GM23338 (cell line): ENCODE measurements around the gene AP4B1. TPM values are rescaled to one million over a fixed set of nuclear protein-coding genes. Genes with fewer than 3 reads are reported as not detected.

Experiments used
- ATAC-seq: fragments of 200-7000 bp; cut with Tn5 transposase; 3 replicates; pipeline ENCODE4 v1.9.1; 2020
- DNase-seq: peaks from one replicate; pipeline ENCODE4 v3.0.0-alpha.2; 2015; ENCODE audit warnings: low spot score
- H2AFZ ChIP-seq: fragments of 200-600 bp; sonication (generic); 2 replicates; pipeline ENCODE4 v1.8.0; 2016; ENCODE audit warnings: antibody characterized with exemption, mild to moderate bottlenecking, moderate library complexity
- H3F3A ChIP-seq: fragments of 200-600 bp; sonication (generic); replicated peaks from 2 replicates; pipeline ENCODE4 v1.8.0; 2017; ENCODE audit warnings: antibody characterized with exemption, mixed run types, low read depth
- H3K27ac ChIP-seq: fragments of 200-600 bp; sonication (generic); 2 replicates; pipeline ENCODE4 v1.6.1; 2016; ENCODE audit warnings: low read depth
- H3K27me3 ChIP-seq: fragments of 200-600 bp; sonication (generic); 2 replicates; pipeline ENCODE4 v1.8.0; 2016; ENCODE audit warnings: mild to moderate bottlenecking, mixed run types, moderate library complexity; ENCODE audit not compliant: insufficient read depth
- H3K36me3 ChIP-seq: fragments of 200-600 bp; sonication (generic); 2 replicates; pipeline ENCODE4 v1.8.0; 2016; ENCODE audit warnings: mild to moderate bottlenecking; ENCODE audit not compliant: insufficient read depth
- H3K4me1 ChIP-seq: fragments of 200-600 bp; sonication (generic); 2 replicates; pipeline ENCODE4 v1.8.0; 2016; ENCODE audit warnings: mild to moderate bottlenecking, moderate library complexity; ENCODE audit not compliant: insufficient read depth
- H3K4me2 ChIP-seq: fragments of 200-600 bp; sonication (generic); 2 replicates; pipeline ENCODE4 v1.7.1; 2017; ENCODE audit warnings: mixed run types
- H3K4me3 ChIP-seq: fragments of 200-600 bp; sonication (generic); 2 replicates; pipeline ENCODE4 v1.6.1; 2016; ENCODE audit warnings: mixed run types
- H3K79me2 ChIP-seq: fragments of 200-600 bp; sonication (generic); replicated peaks from 2 replicates; pipeline ENCODE4 v1.8.0; 2017; ENCODE audit warnings: mild to moderate bottlenecking; ENCODE audit not compliant: insufficient read depth
- H3K9me2 ChIP-seq: fragments of 200-600 bp; sonication (generic); 2 replicates; pipeline ENCODE4 v1.8.0; 2017; ENCODE audit not compliant: insufficient read depth
- H4K20me1 ChIP-seq: fragments of 200-600 bp; sonication (generic); replicated peaks from 2 replicates; pipeline ENCODE4 v1.8.0; 2017; ENCODE audit warnings: mild to moderate bottlenecking; ENCODE audit not compliant: insufficient read depth
- H3K27ac Mint-ChIP-seq: 2 replicates; pipeline ENCODE4 v1.8.0; 2020; ENCODE audit warnings: inconsistent platforms, mild to moderate bottlenecking, moderate library complexity, mixed read lengths
- H3K27me3 Mint-ChIP-seq: 3 replicates; pipeline ENCODE4 v1.8.0; 2022; ENCODE audit warnings: low read depth, mild to moderate bottlenecking, moderate library complexity, mixed read lengths, inconsistent platforms; ENCODE audit not compliant: insufficient read depth, poor library complexity
- H3K36me3 Mint-ChIP-seq: 3 replicates; pipeline ENCODE4 v1.8.0; 2021; ENCODE audit warnings: low read depth, mild to moderate bottlenecking, inconsistent platforms, moderate library complexity, mixed read lengths
- H3K4me1 Mint-ChIP-seq: 3 replicates; pipeline ENCODE4 v1.8.0; 2020; ENCODE audit warnings: mild to moderate bottlenecking, inconsistent platforms, mixed read lengths
- H3K4me3 Mint-ChIP-seq: 3 replicates; pipeline ENCODE4 v1.8.0; 2021; ENCODE audit warnings: moderate library complexity, mild to moderate bottlenecking, inconsistent platforms, mixed read lengths
- H3K9me3 Mint-ChIP-seq: 3 replicates; pipeline ENCODE4 v1.8.0; 2020; ENCODE audit warnings: moderate library complexity, mild to moderate bottlenecking, inconsistent platforms, mixed read lengths
- CREB1 ChIP-seq: fragments of 250-450 bp; sonication (Bioruptor Pico); IDR thresholded peaks from 2 replicates; pipeline ENCODE4 v1.5.0; 2020; ENCODE audit warnings: low read depth, mild to moderate bottlenecking, moderate library complexity
- EZH2 ChIP-seq: fragments of 200-600 bp; sonication (generic); IDR thresholded peaks from one replicate; pipeline ENCODE4 v1.8.0; 2017; ENCODE audit warnings: antibody characterized with exemption, mild to moderate bottlenecking, low read depth; ENCODE audit not compliant: unreplicated experiment
- polyA plus RNA-seq: library from polyadenylated mRNA; unstranded; fragments of >200 nt; fragmentation: Nextera tagmentation; extraction: Ambion mirVana; gene quantifications from 2 replicates; pipeline ENCODE4 v1.2.1, GENCODE V29; 2016
- total RNA-seq: library from RNA; depleted of rRNA; stranded (reverse); fragments of >200 nt; shearing (Covaris generic); gene quantifications from 2 replicates; pipeline ENCODE4 v1.2.3, GENCODE V29; 2014
- TF ChIP-seq, protein P1 (sequence below): IDR thresholded peaks from one replicate; pipeline ENCODE4 v1.6.1; 2018; ENCODE audit warnings: antibody characterized with exemption; ENCODE audit not compliant: unreplicated experiment
- TF ChIP-seq, protein P2 (sequence below): fragments of 250-450 bp; sonication (Bioruptor Pico); IDR thresholded peaks from 2 replicates; pipeline ENCODE4 v1.5.0; 2020; ENCODE audit warnings: mild to moderate bottlenecking, moderate library complexity

The AP4B1 gene
- total and polyA plus RNA-seq, 2 experiments from 2014 or later: 7.5 to 13.4 TPM

DNA sequence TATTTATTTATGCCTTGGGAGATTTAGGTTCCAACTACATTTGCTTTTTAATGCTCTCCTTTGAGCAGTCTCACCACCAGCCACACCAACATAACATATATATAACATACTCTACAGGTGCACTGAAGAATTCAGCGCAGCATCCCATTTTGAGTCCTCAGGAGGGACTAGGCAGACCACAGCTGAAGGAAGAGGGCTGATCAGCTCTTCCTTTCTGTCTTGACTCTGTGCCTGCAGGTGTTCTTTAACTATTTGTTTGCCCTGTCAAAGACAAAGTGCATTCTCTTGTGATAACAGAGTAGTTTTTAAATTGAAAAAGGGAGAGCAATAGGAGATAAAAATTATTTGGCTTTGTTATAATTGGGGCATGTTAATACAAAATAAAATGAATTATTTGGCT lies 41.5 kb upstream of the AP4B1 start:
- H3K79me2 ChIP-seq: peaks cover 62% of the 10 kb centered on the region

More for the DNA sequence above, 41.5 kb upstream of the AP4B1 start:
- Mint-ChIP-seq H3K27ac (no peak overlapping the region), H3K36me3 (peaks cover 14% of the 10 kb centered on the region; the same call in 2 of the 3 replicates), H3K4me1 (peaks cover 17% of the 10 kb centered on the region), H3K9me3 (no peaks in the 10 kb centered on the region), H3K4me3 (no peak overlapping the region), H3K27me3 (no peaks in the 10 kb centered on the region)
- TF ChIP-seq EZH2 (no peak), CREB1 (CRISPR knock-in tag) (no peak)
- TF ChIP-seq, protein P1, sequence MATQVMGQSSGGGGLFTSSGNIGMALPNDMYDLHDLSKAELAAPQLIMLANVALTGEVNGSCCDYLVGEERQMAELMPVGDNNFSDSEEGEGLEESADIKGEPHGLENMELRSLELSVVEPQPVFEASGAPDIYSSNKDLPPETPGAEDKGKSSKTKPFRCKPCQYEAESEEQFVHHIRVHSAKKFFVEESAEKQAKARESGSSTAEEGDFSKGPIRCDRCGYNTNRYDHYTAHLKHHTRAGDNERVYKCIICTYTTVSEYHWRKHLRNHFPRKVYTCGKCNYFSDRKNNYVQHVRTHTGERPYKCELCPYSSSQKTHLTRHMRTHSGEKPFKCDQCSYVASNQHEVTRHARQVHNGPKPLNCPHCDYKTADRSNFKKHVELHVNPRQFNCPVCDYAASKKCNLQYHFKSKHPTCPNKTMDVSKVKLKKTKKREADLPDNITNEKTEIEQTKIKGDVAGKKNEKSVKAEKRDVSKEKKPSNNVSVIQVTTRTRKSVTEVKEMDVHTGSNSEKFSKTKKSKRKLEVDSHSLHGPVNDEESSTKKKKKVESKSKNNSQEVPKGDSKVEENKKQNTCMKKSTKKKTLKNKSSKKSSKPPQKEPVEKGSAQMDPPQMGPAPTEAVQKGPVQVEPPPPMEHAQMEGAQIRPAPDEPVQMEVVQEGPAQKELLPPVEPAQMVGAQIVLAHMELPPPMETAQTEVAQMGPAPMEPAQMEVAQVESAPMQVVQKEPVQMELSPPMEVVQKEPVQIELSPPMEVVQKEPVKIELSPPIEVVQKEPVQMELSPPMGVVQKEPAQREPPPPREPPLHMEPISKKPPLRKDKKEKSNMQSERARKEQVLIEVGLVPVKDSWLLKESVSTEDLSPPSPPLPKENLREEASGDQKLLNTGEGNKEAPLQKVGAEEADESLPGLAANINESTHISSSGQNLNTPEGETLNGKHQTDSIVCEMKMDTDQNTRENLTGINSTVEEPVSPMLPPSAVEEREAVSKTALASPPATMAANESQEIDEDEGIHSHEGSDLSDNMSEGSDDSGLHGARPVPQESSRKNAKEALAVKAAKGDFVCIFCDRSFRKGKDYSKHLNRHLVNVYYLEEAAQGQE: no peak
- TF ChIP-seq, protein P2, sequence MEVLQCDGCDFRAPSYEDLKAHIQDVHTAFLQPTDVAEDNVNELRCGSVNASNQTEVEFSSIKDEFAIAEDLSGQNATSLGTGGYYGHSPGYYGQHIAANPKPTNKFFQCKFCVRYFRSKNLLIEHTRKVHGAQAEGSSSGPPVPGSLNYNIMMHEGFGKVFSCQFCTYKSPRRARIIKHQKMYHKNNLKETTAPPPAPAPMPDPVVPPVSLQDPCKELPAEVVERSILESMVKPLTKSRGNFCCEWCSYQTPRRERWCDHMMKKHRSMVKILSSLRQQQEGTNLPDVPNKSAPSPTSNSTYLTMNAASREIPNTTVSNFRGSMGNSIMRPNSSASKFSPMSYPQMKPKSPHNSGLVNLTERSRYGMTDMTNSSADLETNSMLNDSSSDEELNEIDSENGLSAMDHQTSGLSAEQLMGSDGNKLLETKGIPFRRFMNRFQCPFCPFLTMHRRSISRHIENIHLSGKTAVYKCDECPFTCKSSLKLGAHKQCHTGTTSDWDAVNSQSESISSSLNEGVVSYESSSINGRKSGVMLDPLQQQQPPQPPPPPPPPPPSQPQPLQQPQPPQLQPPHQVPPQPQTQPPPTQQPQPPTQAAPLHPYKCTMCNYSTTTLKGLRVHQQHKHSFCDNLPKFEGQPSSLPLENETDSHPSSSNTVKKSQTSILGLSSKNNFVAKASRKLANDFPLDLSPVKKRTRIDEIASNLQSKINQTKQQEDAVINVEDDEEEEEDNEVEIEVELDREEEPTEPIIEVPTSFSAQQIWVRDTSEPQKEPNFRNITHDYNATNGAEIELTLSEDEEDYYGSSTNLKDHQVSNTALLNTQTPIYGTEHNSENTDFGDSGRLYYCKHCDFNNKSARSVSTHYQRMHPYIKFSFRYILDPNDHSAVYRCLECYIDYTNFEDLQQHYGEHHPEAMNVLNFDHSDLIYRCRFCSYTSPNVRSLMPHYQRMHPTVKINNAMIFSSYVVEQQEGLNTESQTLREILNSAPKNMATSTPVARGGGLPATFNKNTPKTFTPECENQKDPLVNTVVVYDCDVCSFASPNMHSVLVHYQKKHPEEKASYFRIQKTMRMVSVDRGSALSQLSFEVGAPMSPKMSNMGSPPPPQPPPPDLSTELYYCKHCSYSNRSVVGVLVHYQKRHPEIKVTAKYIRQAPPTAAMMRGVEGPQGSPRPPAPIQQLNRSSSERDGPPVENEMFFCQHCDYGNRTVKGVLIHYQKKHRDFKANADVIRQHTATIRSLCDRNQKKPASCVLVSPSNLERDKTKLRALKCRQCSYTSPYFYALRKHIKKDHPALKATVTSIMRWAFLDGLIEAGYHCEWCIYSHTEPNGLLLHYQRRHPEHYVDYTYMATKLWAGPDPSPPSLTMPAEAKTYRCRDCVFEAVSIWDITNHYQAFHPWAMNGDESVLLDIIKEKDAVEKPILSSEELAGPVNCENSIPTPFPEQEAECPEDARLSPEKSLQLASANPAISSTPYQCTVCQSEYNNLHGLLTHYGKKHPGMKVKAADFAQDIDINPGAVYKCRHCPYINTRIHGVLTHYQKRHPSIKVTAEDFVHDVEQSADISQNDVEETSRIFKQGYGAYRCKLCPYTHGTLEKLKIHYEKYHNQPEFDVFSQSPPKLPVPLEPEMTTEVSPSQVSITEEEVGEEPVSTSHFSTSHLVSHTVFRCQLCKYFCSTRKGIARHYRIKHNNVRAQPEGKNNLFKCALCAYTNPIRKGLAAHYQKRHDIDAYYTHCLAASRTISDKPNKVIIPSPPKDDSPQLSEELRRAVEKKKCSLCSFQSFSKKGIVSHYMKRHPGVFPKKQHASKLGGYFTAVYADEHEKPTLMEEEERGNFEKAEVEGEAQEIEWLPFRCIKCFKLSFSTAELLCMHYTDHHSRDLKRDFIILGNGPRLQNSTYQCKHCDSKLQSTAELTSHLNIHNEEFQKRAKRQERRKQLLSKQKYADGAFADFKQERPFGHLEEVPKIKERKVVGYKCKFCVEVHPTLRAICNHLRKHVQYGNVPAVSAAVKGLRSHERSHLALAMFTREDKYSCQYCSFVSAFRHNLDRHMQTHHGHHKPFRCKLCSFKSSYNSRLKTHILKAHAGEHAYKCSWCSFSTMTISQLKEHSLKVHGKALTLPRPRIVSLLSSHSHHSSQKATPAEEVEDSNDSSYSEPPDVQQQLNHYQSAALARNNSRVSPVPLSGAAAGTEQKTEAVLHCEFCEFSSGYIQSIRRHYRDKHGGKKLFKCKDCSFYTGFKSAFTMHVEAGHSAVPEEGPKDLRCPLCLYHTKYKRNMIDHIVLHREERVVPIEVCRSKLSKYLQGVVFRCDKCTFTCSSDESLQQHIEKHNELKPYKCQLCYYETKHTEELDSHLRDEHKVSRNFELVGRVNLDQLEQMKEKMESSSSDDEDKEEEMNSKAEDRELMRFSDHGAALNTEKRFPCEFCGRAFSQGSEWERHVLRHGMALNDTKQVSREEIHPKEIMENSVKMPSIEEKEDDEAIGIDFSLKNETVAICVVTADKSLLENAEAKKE (CRISPR knock-in tag): no peak
- no peak overlapping the region for H3K27ac ChIP-seq
- peak; percentile 19 for DNase-seq
- H3K9me2 ChIP-seq: no peaks in the 10 kb centered on the region
- H4K20me1 ChIP-seq: peaks cover 7% of the 10 kb centered on the region; the same call in 1 of the 2 replicates
- H3K4me1 ChIP-seq: no peaks in the 10 kb centered on the region
- no peak overlapping the region for H2AFZ ChIP-seq
- no peaks in the 10 kb centered on the region; the same call in 1 of the 2 replicates for H3K36me3 ChIP-seq
- H3K4me2 ChIP-seq: no peak overlapping the region
- peak; percentile 61 for ATAC-seq
- H3F3A ChIP-seq: no peaks in the 10 kb centered on the region
- no peaks in the 10 kb centered on the region for H3K27me3 ChIP-seq
- no peak overlapping the region for H3K4me3 ChIP-seq
